Naive thymus-derived CD4-positive, alpha-beta T cell (primary cell): ENCODE data around the gene GLP2R. TPM values are rescaled to one million over a fixed set of nuclear protein-coding genes. Genes with fewer than 3 reads are reported as not detected.

Experiments
- ATAC-seq: fragments of 150-1000 bp; cut with Tn5 transposase; 2 replicates; pipeline ENCODE4 v1.10.0; 2021; ENCODE audit warnings: mild to moderate bottlenecking, moderate library complexity
- CTCF ChIA-PET: fragments of 350-600 bp; sonication (Branson Sonifier 250); formaldehyde crosslinking; loops from one replicate; lab custom pipeline; 2021; ENCODE audit warnings: antibody characterized with exemption; lab: Charles Lee
- POLR2A ChIA-PET: fragments of 350-600 bp; sonication (Branson Sonifier 250); formaldehyde crosslinking; loops from one replicate; lab custom pipeline; 2021; ENCODE audit warnings: antibody characterized with exemption, inconsistent platforms; lab: Charles Lee
- DNase-seq, 9 donors: peaks; one replicate each; pipeline versions ENCODE4 v3.0.0 to v3.0.0-alpha.2; 2020 to 2022; ENCODE audit warnings: mixed read lengths in 1 of 9
- H3K27ac ChIP-seq: one replicate; pipeline ENCODE4 v1.7.0; 2013; ENCODE audit warnings: mild to moderate bottlenecking, low read depth, low read length, moderate library complexity
- H3K27me3 ChIP-seq, 2 donors: one replicate each; pipeline ENCODE4 v1.7.0; 2013; ENCODE audit warnings: low read length in 2 of 2, mild to moderate bottlenecking in 2 of 2, moderate library complexity in 2 of 2; ENCODE audit not compliant: control insufficient read depth in 2 of 2, insufficient read depth in 2 of 2
- H3K36me3 ChIP-seq, 3 experiments: 1 replicate in 2 of 3; 2 replicates in 1 of 3; pipeline ENCODE4 v1.7.0; 2013; ENCODE audit warnings: low read length in 3 of 3, mild to moderate bottlenecking in 3 of 3, moderate library complexity in 1 of 3; ENCODE audit not compliant: insufficient read depth in 3 of 3, control insufficient read depth in 2 of 3
- H3K4me1 ChIP-seq, 2 donors: one replicate each; pipeline ENCODE4 v1.7.0; 2013; ENCODE audit warnings: low read length in 2 of 2, mild to moderate bottlenecking in 2 of 2, moderate library complexity in 1 of 2; ENCODE audit not compliant: control insufficient read depth in 2 of 2, insufficient read depth in 2 of 2
- H3K4me3 ChIP-seq: 2 replicates; pipeline ENCODE4 v1.7.0; 2013; ENCODE audit warnings: mild to moderate bottlenecking, low read length
- H3K9me3 ChIP-seq, 3 experiments: 1 replicate in 2 of 3; 2 replicates in 1 of 3; pipeline ENCODE4 v1.7.0; 2013; ENCODE audit warnings: low read length in 3 of 3; ENCODE audit not compliant: control insufficient read depth in 2 of 3
- H3K27ac Mint-ChIP-seq, 9 donors: one replicate each; pipeline ENCODE4 v1.8.0; 2020 to 2022; ENCODE audit warnings: mixed read lengths in 9 of 9, mild to moderate bottlenecking in 8 of 9, moderate library complexity in 5 of 9, inconsistent platforms in 2 of 9
- H3K27me3 Mint-ChIP-seq, 5 donors: one replicate each; pipeline ENCODE4 v1.8.0; 2021 to 2022; ENCODE audit warnings: mixed read lengths in 5 of 5, mild to moderate bottlenecking in 1 of 5
- H3K36me3 Mint-ChIP-seq, 5 donors: one replicate each; pipeline ENCODE4 v1.8.0; 2020 to 2022; ENCODE audit warnings: mixed read lengths in 5 of 5, mild to moderate bottlenecking in 3 of 5, inconsistent platforms in 1 of 5
- H3K4me1 Mint-ChIP-seq, 7 donors: one replicate each; pipeline ENCODE4 v1.8.0; 2020 to 2022; ENCODE audit warnings: mixed read lengths in 7 of 7, mild to moderate bottlenecking in 3 of 7, inconsistent platforms in 1 of 7
- H3K4me3 Mint-ChIP-seq, 10 donors: one replicate each; pipeline ENCODE4 v1.8.0; 2020 to 2022; ENCODE audit warnings: mild to moderate bottlenecking in 10 of 10, mixed read lengths in 10 of 10, moderate library complexity in 6 of 10, inconsistent platforms in 2 of 10
- H3K9me3 Mint-ChIP-seq, 11 donors: one replicate each; pipeline ENCODE4 v1.8.0; 2020 to 2022; ENCODE audit warnings: mixed read lengths in 11 of 11, mild to moderate bottlenecking in 4 of 11, inconsistent platforms in 1 of 11, moderate library complexity in 1 of 11
- intact Hi-C, 2 donors: fragments of 100-400 bp; cut with micrococcal nuclease; formaldehyde crosslinking; loops; one replicate each; pipeline ENCODE4 v1.15.1; 2023
- polyA plus RNA-seq, 2 donors: library from polyadenylated mRNA; unstranded; fragments of 300-500 nt; fragmentation: Illumina TruSeq; gene quantifications; one replicate each; pipeline ENCODE4 v1.2.3, GENCODE V29; 2021
- total RNA-seq, 6 experiments: library from RNA in 5 of 6; stranded (reverse) in 5 of 6; gene quantifications; 1 replicate in 5 of 6; 2 replicates in 1 of 6; pipeline ENCODE4 v1.2.3 and lab custom pipeline; 2021 to 2026

GLP2R gene
- total and polyA plus RNA-seq, 7 experiments from 2014 or later: not detected

DNA sequence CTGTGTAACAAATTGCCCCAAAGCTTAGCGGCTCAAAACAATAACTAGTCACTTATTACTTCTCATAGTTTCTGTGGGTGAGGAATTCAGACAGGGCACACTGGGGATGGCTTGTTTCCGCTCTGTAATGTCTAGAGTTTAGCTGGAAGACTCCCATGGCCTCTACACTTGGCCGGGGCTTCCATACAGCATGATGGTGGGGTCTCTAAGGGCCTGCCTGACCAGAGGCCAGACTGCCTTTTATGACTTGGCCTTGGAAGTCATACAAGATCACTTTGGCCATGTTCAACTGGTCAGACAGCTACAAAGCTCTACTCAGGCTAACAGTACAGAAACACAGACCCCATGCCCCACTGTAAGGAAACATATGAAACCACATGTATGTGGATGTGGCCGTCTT, 8.2 kb downstream of the GLP2R start:
- peaks cover 0 to 6% (median 0%) of the 10 kb centered on the region in 11 donors for H3K9me3 Mint-ChIP-seq
- H3K27me3 Mint-ChIP-seq: peaks cover 0 to 16% (median 4%) of the 10 kb centered on the region in 5 donors
- intact Hi-C loops: no loop called here
- no peaks in the 10 kb centered on the region for H3K4me1 Mint-ChIP-seq
- Histone ChIP-seq H3K36me3 (no peaks in the 10 kb centered on the region), H3K4me3 (no peak overlapping the region), H3K4me1 (no peaks in the 10 kb centered on the region), H3K9me3 (no peaks in the 10 kb centered on the region), H3K27ac (no peak overlapping the region), H3K27me3 (no peaks in the 10 kb centered on the region)
- CTCF ChIA-PET: no interaction called here
- no peak for DNase-seq
- no peak for ATAC-seq
- no peaks in the 10 kb centered on the region for H3K36me3 Mint-ChIP-seq
- no peak overlapping the region for H3K4me3 Mint-ChIP-seq
- POLR2A ChIA-PET: no interaction called here
- no peak overlapping the region for H3K27ac Mint-ChIP-seq

DNA sequence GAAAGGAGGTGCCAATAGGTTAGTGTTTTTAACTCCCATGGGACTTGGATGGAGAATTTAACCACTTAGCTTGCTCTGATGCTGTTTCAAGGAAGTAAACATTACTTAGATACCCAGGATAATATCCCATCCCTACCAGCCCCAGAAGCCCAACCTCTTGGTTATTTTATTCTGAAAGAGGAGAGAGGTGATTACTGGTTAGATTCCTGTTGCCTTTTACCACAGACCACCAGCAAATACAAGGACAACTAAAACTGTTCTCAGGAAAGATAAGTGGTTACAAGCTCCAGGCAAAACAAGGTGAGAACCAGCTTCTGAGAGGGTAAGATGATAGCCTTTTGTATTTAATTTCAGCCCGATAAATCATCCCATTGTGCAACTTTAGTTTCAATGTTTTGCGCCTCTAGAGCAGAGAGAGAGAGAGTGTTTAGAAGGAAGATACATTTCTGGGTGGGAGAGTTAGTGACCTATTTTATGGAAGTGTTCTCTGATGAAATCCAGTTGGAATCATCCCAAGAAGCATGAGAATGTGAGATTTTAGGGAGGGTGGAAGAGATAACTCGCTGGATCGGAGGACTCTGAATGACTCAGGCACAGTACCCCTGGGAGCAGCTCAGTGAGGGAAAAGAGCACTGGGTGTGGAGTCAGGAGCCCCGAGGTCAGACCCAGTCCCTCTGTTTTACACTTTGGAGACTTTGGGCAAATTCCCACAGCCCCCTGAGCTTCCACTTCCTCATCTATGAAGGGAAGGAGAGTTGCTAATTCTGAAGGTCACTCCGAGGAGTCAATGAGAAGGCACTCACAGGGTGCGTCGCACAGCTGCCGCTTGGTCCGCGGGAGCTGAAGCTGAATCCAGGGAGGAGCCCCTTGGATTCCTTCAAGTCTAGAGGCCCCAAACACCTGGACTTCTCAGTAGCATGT, 12.1 kb downstream of the GLP2R start:
- no peak overlapping the region for H3K4me3 Mint-ChIP-seq
- Histone ChIP-seq H3K27ac (no peak overlapping the region), H3K27me3 (no peaks in the 10 kb centered on the region), H3K36me3 (no peaks in the 10 kb centered on the region), H3K9me3 (no peaks in the 10 kb centered on the region), H3K4me3 (no peak overlapping the region), H3K4me1 (no peaks in the 10 kb centered on the region)
- H3K9me3 Mint-ChIP-seq: peaks cover 0 to 6% (median 0%) of the 10 kb centered on the region in 11 donors
- DNase-seq (no peak), ATAC-seq (no peak)
- ChIA-PET POLR2A (interaction anchor here (0.6 kb wide), 1 partner anchor 37 kb away, joined by 3 read pairs; no protein-coding TSS in a partner anchor), CTCF (no interaction called here)
- no peak overlapping the region for H3K27ac Mint-ChIP-seq
- intact Hi-C loops: no loop called here
- no peaks in the 10 kb centered on the region for H3K36me3 Mint-ChIP-seq
- H3K27me3 Mint-ChIP-seq: peaks cover 0 to 33% (median 8%) of the 10 kb centered on the region in 5 donors
- no peaks in the 10 kb centered on the region for H3K4me1 Mint-ChIP-seq

DNA sequence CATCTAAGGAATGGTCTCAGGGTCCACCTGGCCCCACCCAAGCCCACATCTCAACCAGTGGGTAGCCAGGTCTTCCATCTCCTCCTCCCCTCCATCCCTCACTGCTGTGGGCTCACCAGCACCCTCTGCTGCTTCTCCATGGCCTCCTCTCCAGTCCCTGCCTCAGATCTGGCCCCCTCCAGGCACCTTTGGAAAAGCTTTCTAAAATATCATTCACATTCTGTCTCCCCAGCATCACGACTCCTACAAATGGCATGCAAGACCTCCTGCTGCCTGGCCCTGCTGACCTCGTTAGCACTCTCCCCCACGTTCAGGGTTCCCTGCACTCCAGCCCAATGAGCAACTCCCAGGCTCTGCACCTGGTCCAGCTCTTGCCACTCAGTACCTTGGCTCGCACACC, 13.7 kb downstream of the GLP2R start:
- no peaks in the 10 kb centered on the region for H3K9me3 ChIP-seq
- DNase-seq: no peak
- CTCF ChIA-PET: no interaction called here
- ATAC-seq: no peak
- intact Hi-C loops: no loop called here
- no peaks in the 10 kb centered on the region for H3K36me3 ChIP-seq
- Mint-ChIP-seq H3K4me1 (no peaks in the 10 kb centered on the region), H3K27ac (no peak overlapping the region), H3K4me3 (no peak overlapping the region), H3K9me3 (peaks cover 0 to 6% (median 0%) of the 10 kb centered on the region in 11 donors), H3K27me3 (peaks cover 0 to 45% (median 13%) of the 10 kb centered on the region in 5 donors), H3K36me3 (peaks cover 0 to 4% (median 0%) of the 10 kb centered on the region in 5 donors)
- no peak overlapping the region for H3K4me3 ChIP-seq
- no peaks in the 10 kb centered on the region for H3K27me3 ChIP-seq
- POLR2A ChIA-PET: no interaction called here
- H3K4me1 ChIP-seq: no peaks in the 10 kb centered on the region
- no peak overlapping the region for H3K27ac ChIP-seq

DNA sequence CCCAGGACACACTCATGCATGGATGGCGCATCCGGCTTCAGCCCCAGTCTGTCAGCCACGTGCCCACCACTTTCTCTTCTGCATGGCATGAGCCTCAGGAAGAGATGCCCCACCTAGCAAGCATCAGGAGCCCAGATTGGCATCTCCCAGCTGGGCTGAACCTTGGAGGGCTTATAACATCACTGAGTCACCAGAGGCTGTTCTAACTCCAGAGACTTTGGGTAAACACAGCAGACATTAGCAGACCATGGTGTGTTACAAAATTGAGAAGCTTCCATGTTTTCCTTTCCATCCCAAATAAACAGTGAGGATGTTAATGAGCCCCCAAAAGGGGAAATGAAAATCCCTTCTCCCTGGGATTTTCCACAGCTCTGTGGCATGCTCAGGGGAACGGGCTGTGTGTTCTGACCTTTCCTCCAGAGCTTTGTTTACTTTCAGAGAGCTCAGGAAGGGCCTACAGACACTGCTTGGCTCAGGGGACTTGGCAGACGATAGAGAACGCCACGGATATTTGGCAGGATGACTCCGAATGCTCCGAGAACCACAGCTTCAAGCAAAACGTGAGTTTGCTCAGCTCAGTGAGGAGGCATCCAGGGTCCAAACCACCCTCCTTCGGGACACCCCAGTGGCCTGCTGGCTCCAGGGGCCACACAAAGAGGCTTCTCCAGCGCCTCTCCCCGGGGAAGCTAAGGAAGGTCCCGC, 16.5 kb downstream of the GLP2R start:
- ChIA-PET POLR2A (no interaction called here), CTCF (no interaction called here)
- no peaks in the 10 kb centered on the region for H3K27me3 ChIP-seq
- Mint-ChIP-seq H3K4me1 (peaks cover 0 to 1% (median 0%) of the 10 kb centered on the region in 7 donors), H3K27me3 (peaks cover 0 to 45% (median 13%) of the 10 kb centered on the region in 5 donors), H3K4me3 (no peak overlapping the region), H3K27ac (no peak overlapping the region), H3K36me3 (peaks cover 0 to 4% (median 0%) of the 10 kb centered on the region in 5 donors), H3K9me3 (peaks cover 0 to 6% (median 0%) of the 10 kb centered on the region in 11 donors)
- ATAC-seq (no peak), DNase-seq (no peak)
- no peaks in the 10 kb centered on the region for H3K9me3 ChIP-seq
- no peaks in the 10 kb centered on the region for H3K4me1 ChIP-seq
- no peak overlapping the region for H3K27ac ChIP-seq
- no peak overlapping the region for H3K4me3 ChIP-seq
- intact Hi-C loops: no loop called here
- no peaks in the 10 kb centered on the region for H3K36me3 ChIP-seq

DNA sequence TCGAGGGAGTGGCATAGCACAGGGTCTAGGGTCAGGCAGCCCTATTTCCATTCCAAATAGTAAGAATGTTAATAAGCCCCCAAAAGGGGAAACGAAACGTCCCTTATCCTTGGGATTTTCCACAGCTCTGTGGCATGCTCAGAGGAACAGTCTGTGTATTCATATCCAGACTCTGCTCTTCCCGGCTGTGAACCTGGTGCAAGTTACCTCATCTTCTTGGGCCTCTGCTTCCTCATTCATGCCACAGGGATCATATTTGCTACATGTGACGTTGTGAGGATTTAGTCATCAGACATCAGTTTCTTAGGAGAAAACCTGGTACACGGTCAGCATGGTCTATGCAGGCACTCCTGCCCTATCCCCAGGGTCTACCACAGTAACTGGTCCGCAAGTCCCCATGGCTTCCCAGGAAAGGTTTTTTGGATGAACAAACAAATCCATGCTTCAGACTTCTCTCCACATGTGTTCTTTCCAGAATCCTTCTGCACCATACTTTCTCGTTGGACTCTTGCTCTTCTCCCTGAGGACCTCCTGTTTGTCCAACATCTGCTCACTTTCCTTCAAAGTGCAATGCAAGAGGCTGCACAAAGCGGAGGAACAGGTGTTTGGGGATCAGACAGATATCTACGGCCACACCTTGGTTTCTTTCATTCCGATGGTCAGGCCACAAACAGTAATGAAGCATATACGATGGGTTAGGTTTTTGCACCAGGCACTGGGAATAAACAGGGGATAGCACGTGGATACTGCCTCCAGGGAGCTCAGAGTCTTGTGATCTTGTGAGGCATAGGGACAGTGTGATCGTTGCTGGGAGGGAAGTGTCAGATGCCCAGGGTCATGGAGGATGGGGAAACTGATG, 17.7 kb downstream of the GLP2R start:
- CTCF ChIA-PET: no interaction called here

DNA sequence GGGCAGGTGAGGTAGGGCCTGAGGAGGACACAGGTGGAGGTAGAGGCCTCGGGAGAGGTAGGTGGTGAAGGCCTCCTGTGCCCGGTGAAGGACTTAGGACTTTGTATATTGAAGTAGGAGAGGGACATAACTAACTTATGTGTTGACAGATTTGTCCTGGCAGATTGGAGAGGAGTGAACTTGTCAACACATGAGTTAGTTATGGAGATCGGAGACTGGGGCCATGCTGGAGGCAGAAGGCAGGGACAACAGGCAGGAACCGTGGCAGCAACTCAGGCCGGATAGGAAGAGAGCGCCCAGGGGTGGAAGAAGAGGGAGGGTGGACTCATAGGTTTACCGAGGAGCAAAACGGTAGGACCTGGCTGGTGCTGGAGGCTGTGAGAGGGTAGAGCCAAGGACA, 18.4 kb downstream of the GLP2R start:
- ChIA-PET CTCF (no interaction called here), POLR2A (no interaction called here)
- intact Hi-C loops: no loop called here
- H3K9me3 ChIP-seq: no peaks in the 10 kb centered on the region
- H3K36me3 Mint-ChIP-seq: peaks cover 0 to 4% (median 0%) of the 10 kb centered on the region in 5 donors
- no peak for ATAC-seq
- peaks cover 0 to 36% (median 8%) of the 10 kb centered on the region in 5 donors for H3K27me3 Mint-ChIP-seq
- H3K4me1 ChIP-seq: no peaks in the 10 kb centered on the region
- no peak overlapping the region for H3K27ac Mint-ChIP-seq
- no peak overlapping the region for H3K4me3 Mint-ChIP-seq
- peaks cover 0 to 1% (median 0%) of the 10 kb centered on the region in 7 donors for H3K4me1 Mint-ChIP-seq
- H3K9me3 Mint-ChIP-seq: peaks cover 0 to 7% (median 0%) of the 10 kb centered on the region in 11 donors
- no peak overlapping the region for H3K4me3 ChIP-seq
- no peaks in the 10 kb centered on the region for H3K27me3 ChIP-seq
- H3K27ac ChIP-seq: no peak overlapping the region
- no peaks in the 10 kb centered on the region for H3K36me3 ChIP-seq
- DNase-seq: no peak

More for the DNA sequence above, 17.7 kb downstream of the GLP2R start:
- H3K27me3 Mint-ChIP-seq: peaks cover 0 to 44% (median 8%) of the 10 kb centered on the region in 5 donors
- peaks cover 0 to 8% (median 0%) of the 10 kb centered on the region in 11 donors for H3K9me3 Mint-ChIP-seq
- H3K36me3 Mint-ChIP-seq: peaks cover 0 to 4% (median 0%) of the 10 kb centered on the region in 5 donors
- no peaks in the 10 kb centered on the region for H3K9me3 ChIP-seq
- no peaks in the 10 kb centered on the region for H3K27me3 ChIP-seq
- no peaks in the 10 kb centered on the region for H3K4me1 ChIP-seq
- no peak overlapping the region for H3K4me3 ChIP-seq
- no peak overlapping the region for H3K4me3 Mint-ChIP-seq
- H3K27ac ChIP-seq: no peak overlapping the region
- no peak for ATAC-seq
- no peak overlapping the region for H3K27ac Mint-ChIP-seq
- H3K4me1 Mint-ChIP-seq: peaks cover 0 to 1% (median 0%) of the 10 kb centered on the region in 7 donors
- no peak for DNase-seq
- POLR2A ChIA-PET: no interaction called here
- intact Hi-C loops: no loop called here
- H3K36me3 ChIP-seq: no peaks in the 10 kb centered on the region
